ENCODE measurements around the gene DPPA3. TPM values are rescaled to one million over a fixed set of nuclear protein-coding genes. Genes with fewer than 3 reads are reported as not detected.
"Not testable (repeated sequence)": the region's sequence is repeated elsewhere in the genome, so short reads cannot be mapped to it uniquely, and the experiment has no call there.

The DPPA3 gene
- not detected for total RNA-seq
- not detected for polyA plus RNA-seq

- TF ChIP-seq CTCF (IDR thresholded peaks at IDR 0.05) (no peak), POLR2A (IDR thresholded peaks at IDR 0.05) (no peak), POLR2AphosphoS5 (IDR thresholded peaks at IDR 0.05) (no peak), EP300 (IDR thresholded peaks at IDR 0.05) (no peak)
- H3K9me3 ChIP-seq = no peaks in the 10 kb centered on the region
- H3K27ac ChIP-seq = no peak within 1 kb of the TSS
- no peaks in the 10 kb centered on the region for H3K4me1 ChIP-seq
- WGBS, 2 donors = 78 to 83% methylated on average over 7 of the region's 7 CpGs
- no peak within 1 kb of the TSS for H3K4me3 ChIP-seq
- no peaks in the 10 kb centered on the region for H3K27me3 ChIP-seq
- no peaks in the 10 kb centered on the region for H3K36me3 ChIP-seq
- intact Hi-C loops (cut with DNase I) = no loop called here
- DNase-seq = no peak
These were observed at the start of gene DPPA3 for GRCh38 chr12:7711133-7711532. Gene DPPA3 (plus strand): TSS chr12:7711433. CDS start chr12:7711571, 138 bp downstream.

DNA sequence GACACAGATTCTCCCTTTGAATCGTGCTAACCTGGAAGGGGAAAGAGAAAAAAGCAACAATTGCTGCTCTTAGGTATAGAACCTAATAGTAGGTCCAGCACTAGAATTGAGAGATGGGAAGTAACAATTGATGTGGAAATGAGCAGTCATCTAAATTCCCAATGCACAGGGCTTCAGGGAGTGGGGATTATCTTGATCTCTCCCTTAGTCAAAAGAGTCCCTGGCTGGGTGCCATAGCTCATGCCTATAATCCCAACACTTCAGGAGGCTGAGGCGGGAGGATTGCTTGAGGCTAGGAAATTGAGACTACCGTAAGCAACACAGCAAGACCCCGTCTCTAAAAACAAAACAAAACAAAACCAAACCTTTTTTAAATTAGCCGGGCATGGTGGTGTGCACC lies 49.5 kb upstream of the DPPA3 start:
- intact Hi-C loops (cut with DNase I) = no loop called here
- Histone ChIP-seq H3K27me3 (no peaks in the 10 kb centered on the region), H3K4me1 (no peaks in the 10 kb centered on the region), H3K36me3 (no peaks in the 10 kb centered on the region), H3K4me3 (no peak overlapping the region), H3K9me3 (no peaks in the 10 kb centered on the region), H3K27ac (no peak overlapping the region)
- no peak for DNase-seq
- TF ChIP-seq POLR2A (IDR thresholded peaks at IDR 0.05) (no peak), CTCF (IDR thresholded peaks at IDR 0.05) (no peak), EP300 (IDR thresholded peaks at IDR 0.05) (no peak), POLR2AphosphoS5 (IDR thresholded peaks at IDR 0.05) (no peak)
- 70 to 90% methylated on average over 5 of the region's 5 CpGs for WGBS, 2 donors

DNA sequence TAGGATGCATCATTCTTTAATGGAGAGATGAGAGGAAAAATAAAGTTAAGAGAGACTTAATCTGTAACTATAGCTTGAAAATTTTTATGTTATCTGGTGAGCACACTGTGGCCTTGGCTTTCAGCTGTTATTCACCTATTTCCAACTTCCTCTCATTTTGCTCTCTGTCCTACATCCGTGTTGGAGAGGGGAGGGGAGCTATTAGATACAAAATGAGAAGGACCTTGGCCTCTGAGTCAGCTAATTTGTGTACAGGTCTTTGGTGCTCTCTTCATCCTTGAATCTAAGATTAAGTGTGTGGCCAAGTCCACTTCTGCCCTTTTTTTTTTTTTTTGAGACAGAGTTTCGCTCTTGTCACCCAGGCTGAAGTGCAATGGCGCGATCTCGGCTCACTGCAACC lies 44.6 kb upstream of the DPPA3 start:
- TF ChIP-seq CTCF (IDR thresholded peaks at IDR 0.05) = no peak
- TF ChIP-seq POLR2AphosphoS5 (IDR thresholded peaks at IDR 0.05) = no peak
- no peak for TF ChIP-seq POLR2A (IDR thresholded peaks at IDR 0.05)
- no peak for TF ChIP-seq EP300 (IDR thresholded peaks at IDR 0.05)
- Histone ChIP-seq H3K27ac (no peak overlapping the region), H3K4me1 (no peaks in the 10 kb centered on the region), H3K9me3 (no peaks in the 10 kb centered on the region), H3K36me3 (no peaks in the 10 kb centered on the region), H3K27me3 (no peaks in the 10 kb centered on the region), H3K4me3 (no peak overlapping the region)
- WGBS, 2 donors = 79 to 86% methylated on average over 5 of the region's 5 CpGs
- intact Hi-C loops (cut with DNase I) = no loop called here
- no peak for DNase-seq

GRCh38 chr12:7667125-7667524 lies 44.1 kb upstream of the DPPA3 start:
- DNase-seq = no peak
- 71 to 81% methylated on average over 4 of the region's 4 CpGs for WGBS, 2 donors
- no peaks in the 10 kb centered on the region for H3K4me1 ChIP-seq
- TF ChIP-seq EP300 (IDR thresholded peaks at IDR 0.05) = no peak
- TF ChIP-seq POLR2A (IDR thresholded peaks at IDR 0.05) = no peak
- no peak for TF ChIP-seq POLR2AphosphoS5 (IDR thresholded peaks at IDR 0.05)
- TF ChIP-seq CTCF (IDR thresholded peaks at IDR 0.05) = no peak
- H3K27ac ChIP-seq = no peak overlapping the region
- H3K27me3 ChIP-seq = no peaks in the 10 kb centered on the region
- H3K4me3 ChIP-seq = no peak overlapping the region
- no peaks in the 10 kb centered on the region for H3K36me3 ChIP-seq
- intact Hi-C loops (cut with DNase I) = no loop called here
- H3K9me3 ChIP-seq = no peaks in the 10 kb centered on the region

DNA sequence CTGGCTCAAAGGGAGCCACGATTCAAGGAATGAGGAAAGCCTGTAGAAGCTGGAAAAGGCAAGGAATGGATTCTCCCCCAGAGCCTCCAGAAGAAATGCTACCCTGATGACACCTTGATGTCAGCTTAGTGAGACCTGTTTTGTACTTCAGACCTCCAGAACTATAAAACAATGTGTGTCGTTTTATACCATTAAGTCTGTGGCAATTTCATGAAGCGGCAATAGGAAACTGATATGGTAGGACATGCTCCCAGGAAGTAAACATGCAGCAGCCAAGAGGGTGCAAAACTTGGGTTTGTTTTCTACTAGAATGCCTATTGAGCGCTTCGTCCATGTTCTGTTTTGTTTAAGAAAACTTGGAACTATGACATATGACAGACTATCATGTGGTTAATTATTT lies 43.1 kb upstream of the DPPA3 start:
- Histone ChIP-seq H3K27me3 (no peaks in the 10 kb centered on the region), H3K4me3 (no peak overlapping the region), H3K36me3 (no peaks in the 10 kb centered on the region), H3K27ac (no peak overlapping the region), H3K4me1 (no peaks in the 10 kb centered on the region), H3K9me3 (no peaks in the 10 kb centered on the region)
- 61 to 82% methylated on average over 5 of the region's 5 CpGs for WGBS, 2 donors
- TF ChIP-seq POLR2AphosphoS5 (IDR thresholded peaks at IDR 0.05) = no peak
- no peak for TF ChIP-seq POLR2A (IDR thresholded peaks at IDR 0.05)
- TF ChIP-seq EP300 (IDR thresholded peaks at IDR 0.05) = no peak
- no peak for TF ChIP-seq CTCF (IDR thresholded peaks at IDR 0.05)
- intact Hi-C loops (cut with DNase I) = no loop called here
- no peak for DNase-seq

DNA sequence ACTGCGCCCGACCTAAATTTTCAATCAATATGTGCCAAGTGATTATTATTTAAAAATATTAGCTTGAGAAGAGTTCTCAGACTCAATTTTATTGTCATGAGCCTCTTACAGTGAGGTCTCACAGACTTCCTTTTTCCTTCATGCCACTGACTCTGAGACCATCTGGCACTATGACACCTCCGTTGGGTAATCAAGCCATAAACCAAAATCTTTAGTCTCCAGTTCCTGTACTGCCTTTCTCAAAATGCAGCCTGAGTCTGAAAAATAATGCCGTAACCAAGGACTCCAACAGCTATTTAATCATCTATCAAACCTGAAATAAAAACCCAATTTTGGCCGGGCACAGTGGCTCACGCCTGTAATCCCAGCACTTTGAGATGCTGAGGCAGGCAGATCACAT lies 35.8 kb upstream of the DPPA3 start:
- WGBS, 2 donors = 24 to 38% methylated on average over 6 of the region's 6 CpGs
- H3K36me3 ChIP-seq; H3K9me3 ChIP-seq; H3K4me1 ChIP-seq; H3K27me3 ChIP-seq; DNase-seq; intact Hi-C loops (cut with DNase I); H3K27ac ChIP-seq; H3K4me3 ChIP-seq: not testable (repeated sequence)

DNA sequence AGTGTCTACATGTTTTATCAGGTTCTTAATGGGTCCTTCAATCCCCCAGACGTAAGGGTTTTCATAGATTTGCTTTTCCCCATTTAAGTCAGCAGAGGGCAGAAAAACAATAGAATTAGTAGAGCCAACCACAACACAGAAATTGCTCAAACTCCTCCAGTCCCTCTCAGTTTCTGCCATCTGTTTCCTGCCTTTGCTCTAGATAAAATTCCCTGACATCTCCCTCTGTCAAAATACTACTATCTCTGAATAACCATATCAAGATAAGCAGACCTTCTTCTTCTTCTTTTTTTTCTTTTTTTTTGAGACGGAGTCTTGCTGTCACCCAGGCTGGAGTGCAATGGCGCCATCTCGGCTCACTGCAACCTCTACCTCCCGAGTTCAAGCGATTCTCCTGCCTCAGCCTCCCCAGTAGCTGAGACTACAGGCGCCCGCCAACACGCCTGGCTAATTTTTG lies 33.8 kb upstream of the DPPA3 start:
- DNase-seq; intact Hi-C loops (cut with DNase I): not testable (repeated sequence)

More for the DNA sequence above, 33.8 kb upstream of the DPPA3 start:
- not testable (repeated sequence) for H3K36me3 ChIP-seq, H3K27ac ChIP-seq, H3K9me3 ChIP-seq, H3K4me3 ChIP-seq, H3K4me1 ChIP-seq, H3K27me3 ChIP-seq
- 39 to 72% methylated on average over 9 of the region's 9 CpGs for whole genome bisulfite sequencing, 2 donors

Data from sigmoid colon (tissue), 7 donors.